Hepatocyte (in vitro differentiated cells): ENCODE results near the gene CSF3. TPM values are rescaled to one million over a fixed set of nuclear protein-coding genes. Genes with fewer than 3 reads are reported as not detected.

ENCODE experiments used
- DNase-seq: peaks from one replicate; pipeline ENCODE4 v3.0.0-alpha.2; 2016; ENCODE audit warnings: low spot score
- H2AFZ ChIP-seq: fragments of 200-600 bp; sonication (generic); 2 replicates; pipeline ENCODE4 v1.6.0; 2016; ENCODE audit warnings: antibody characterized with exemption, mild to moderate bottlenecking
- H3K27ac ChIP-seq: fragments of 200-600 bp; sonication (generic); 2 replicates; pipeline ENCODE4 v1.5.1; 2016; ENCODE audit warnings: mild to moderate bottlenecking
- H3K27me3 ChIP-seq: fragments of 200-600 bp; sonication (generic); 2 replicates; pipeline ENCODE4 v1.6.1; 2016
- H3K36me3 ChIP-seq: fragments of 200-600 bp; sonication (generic); replicated peaks from 2 replicates; pipeline ENCODE4 v1.5.1; 2016; ENCODE audit warnings: low read depth; ENCODE audit not compliant: insufficient read depth
- H3K4me1 ChIP-seq: fragments of 200-600 bp; sonication (generic); 2 replicates; pipeline ENCODE4 v1.5.1; 2016; ENCODE audit warnings: mild to moderate bottlenecking, moderate library complexity; ENCODE audit not compliant: insufficient read depth
- H3K4me2 ChIP-seq: fragments of 200-600 bp; sonication (generic); 2 replicates; pipeline ENCODE4 v1.6.0; 2016
- H3K4me3 ChIP-seq: fragments of 200-600 bp; sonication (generic); 2 replicates; pipeline ENCODE4 v1.5.1; 2016; ENCODE audit warnings: mild to moderate bottlenecking
- H3K79me2 ChIP-seq: fragments of 200-600 bp; sonication (generic); 2 replicates; pipeline ENCODE4 v1.6.0; 2017; ENCODE audit warnings: mild to moderate bottlenecking
- H3K9me2 ChIP-seq: fragments of 200-600 bp; sonication (generic); replicated peaks from 2 replicates; pipeline ENCODE4 v1.6.0; 2017; ENCODE audit warnings: mild to moderate bottlenecking; ENCODE audit not compliant: insufficient read depth
- H3K9me3 ChIP-seq: fragments of 200-600 bp; sonication (generic); 2 replicates; pipeline ENCODE4 v1.5.1; 2016; ENCODE audit warnings: low read depth, mild to moderate bottlenecking
- H4K20me1 ChIP-seq: fragments of 200-600 bp; sonication (generic); 2 replicates; pipeline ENCODE4 v1.6.0; 2016; ENCODE audit warnings: mild to moderate bottlenecking; ENCODE audit not compliant: insufficient read depth, poor library complexity, severe bottlenecking
- EZH2 ChIP-seq: fragments of 200-600 bp; sonication (generic); IDR thresholded peaks from 2 replicates; pipeline ENCODE4 v1.6.1; 2016; ENCODE audit warnings: antibody characterized with exemption, mild to moderate bottlenecking, borderline replicate concordance
- EZH2phosphoT487 ChIP-seq: fragments of 200-600 bp; sonication (generic); IDR thresholded peaks from one replicate; pipeline ENCODE4 v1.6.1; 2018; ENCODE audit warnings: antibody characterized with exemption, mild to moderate bottlenecking, low read depth, moderate library complexity; ENCODE audit not compliant: unreplicated experiment, severe bottlenecking
- WGBS: methylation state at CpG from one replicate; pipeline ENCODE4 v1.1.6; 2016; ENCODE audit warnings: low lambda C conversion rate; ENCODE audit errors: missing lambda C conversion rate; 5-methylcytosine and 5-hydroxymethylcytosine counted together
- polyA plus RNA-seq: library from polyadenylated mRNA; unstranded; fragments of >200 nt; fragmentation: Nextera tagmentation; extraction: Ambion mirVana; gene quantifications from 2 replicates; pipeline ENCODE4 v1.2.1, GENCODE V29; 2016
- total RNA-seq: library from RNA; depleted of rRNA; stranded (reverse); fragments of >200 nt; gene quantifications from 2 replicates; pipeline ENCODE4 v1.2.3, GENCODE V29; 2014
- TF ChIP-seq, protein P1 (sequence below): fragments of 200-600 bp; sonication (generic); IDR thresholded peaks from 2 replicates; pipeline ENCODE4 v1.5.1; 2016; ENCODE audit warnings: antibody characterized with exemption, mild to moderate bottlenecking; ENCODE audit not compliant: poor library complexity

The CSF3 gene
- total and polyA plus RNA-seq, 2 experiments from 2014 or later: 0.36 TPM; not detected in 1

DNA sequence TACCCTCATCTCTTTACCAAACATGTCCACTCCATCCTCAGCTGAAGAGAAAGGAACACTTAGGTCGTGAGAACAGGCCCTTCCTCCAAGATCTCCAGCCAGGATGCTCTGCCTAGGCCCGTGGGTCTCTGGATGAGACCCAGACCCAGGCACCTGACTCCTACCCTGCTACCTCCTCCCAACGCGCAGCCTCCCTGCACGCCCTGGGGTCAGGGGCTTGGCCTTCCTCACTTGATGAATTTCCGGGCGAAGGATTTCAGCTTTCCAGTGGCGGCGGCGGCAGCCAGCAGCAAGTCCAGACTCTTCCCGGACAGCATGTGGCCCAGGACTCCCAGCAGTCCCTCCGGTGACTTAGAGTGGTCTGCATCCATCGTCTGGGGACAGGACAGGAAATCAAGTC is 13.4 kb downstream of the CSF3 start:
- H2AFZ ChIP-seq: no peak overlapping the region
- H3K27ac ChIP-seq: no peak overlapping the region
- H3K9me2 ChIP-seq: no peaks in the 10 kb centered on the region
- no peaks in the 10 kb centered on the region for H3K27me3 ChIP-seq
- H3K9me3 ChIP-seq: no peaks in the 10 kb centered on the region
- 95% methylated on average over 13 of the region's 13 CpGs for WGBS
- H3K79me2 ChIP-seq: no peaks in the 10 kb centered on the region
- no peaks in the 10 kb centered on the region for H3K36me3 ChIP-seq
- TF ChIP-seq, protein P1, sequence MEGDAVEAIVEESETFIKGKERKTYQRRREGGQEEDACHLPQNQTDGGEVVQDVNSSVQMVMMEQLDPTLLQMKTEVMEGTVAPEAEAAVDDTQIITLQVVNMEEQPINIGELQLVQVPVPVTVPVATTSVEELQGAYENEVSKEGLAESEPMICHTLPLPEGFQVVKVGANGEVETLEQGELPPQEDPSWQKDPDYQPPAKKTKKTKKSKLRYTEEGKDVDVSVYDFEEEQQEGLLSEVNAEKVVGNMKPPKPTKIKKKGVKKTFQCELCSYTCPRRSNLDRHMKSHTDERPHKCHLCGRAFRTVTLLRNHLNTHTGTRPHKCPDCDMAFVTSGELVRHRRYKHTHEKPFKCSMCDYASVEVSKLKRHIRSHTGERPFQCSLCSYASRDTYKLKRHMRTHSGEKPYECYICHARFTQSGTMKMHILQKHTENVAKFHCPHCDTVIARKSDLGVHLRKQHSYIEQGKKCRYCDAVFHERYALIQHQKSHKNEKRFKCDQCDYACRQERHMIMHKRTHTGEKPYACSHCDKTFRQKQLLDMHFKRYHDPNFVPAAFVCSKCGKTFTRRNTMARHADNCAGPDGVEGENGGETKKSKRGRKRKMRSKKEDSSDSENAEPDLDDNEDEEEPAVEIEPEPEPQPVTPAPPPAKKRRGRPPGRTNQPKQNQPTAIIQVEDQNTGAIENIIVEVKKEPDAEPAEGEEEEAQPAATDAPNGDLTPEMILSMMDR: no peak
- TF ChIP-seq EZH2: no peak
- no peak for TF ChIP-seq EZH2phosphoT487
- H3K4me2 ChIP-seq: no peak overlapping the region
- H4K20me1 ChIP-seq: no peaks in the 10 kb centered on the region
- H3K4me3 ChIP-seq: no peak overlapping the region
- no peak for DNase-seq
- H3K4me1 ChIP-seq: no peaks in the 10 kb centered on the region

DNA sequence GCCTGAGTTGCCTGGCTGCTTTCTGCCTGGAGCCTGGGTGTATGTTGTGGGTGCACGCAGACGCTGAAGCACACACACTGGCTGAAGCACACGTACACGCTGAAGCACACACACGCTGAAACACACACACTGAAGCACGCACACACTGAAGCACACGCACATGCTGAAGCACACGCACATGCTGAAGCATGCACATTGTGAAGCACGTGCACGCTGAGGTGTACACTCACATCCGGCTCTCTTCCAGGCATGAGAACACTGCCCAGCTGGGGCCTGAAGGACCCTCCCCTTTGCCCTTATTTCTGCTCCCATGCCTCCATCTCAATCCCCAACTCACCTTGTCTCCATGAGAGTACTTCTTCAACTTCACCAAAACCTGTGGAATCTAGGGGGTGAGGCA is 16.5 kb downstream of the CSF3 start:
- no peaks in the 10 kb centered on the region for H3K9me3 ChIP-seq
- no peak overlapping the region for H2AFZ ChIP-seq
- no peaks in the 10 kb centered on the region for H3K79me2 ChIP-seq
- no peak overlapping the region for H3K4me2 ChIP-seq
- no peaks in the 10 kb centered on the region for H3K36me3 ChIP-seq
- H3K4me1 ChIP-seq: no peaks in the 10 kb centered on the region
- DNase-seq: no peak
- 96% methylated on average over 11 of the region's 11 CpGs for WGBS
- TF ChIP-seq, protein P1: no peak
- no peak for TF ChIP-seq EZH2
- no peak for TF ChIP-seq EZH2phosphoT487
- no peaks in the 10 kb centered on the region for H3K9me2 ChIP-seq
- no peaks in the 10 kb centered on the region for H3K27me3 ChIP-seq
- no peak overlapping the region for H3K4me3 ChIP-seq
- no peaks in the 10 kb centered on the region for H4K20me1 ChIP-seq
- H3K27ac ChIP-seq: no peak overlapping the region

DNA sequence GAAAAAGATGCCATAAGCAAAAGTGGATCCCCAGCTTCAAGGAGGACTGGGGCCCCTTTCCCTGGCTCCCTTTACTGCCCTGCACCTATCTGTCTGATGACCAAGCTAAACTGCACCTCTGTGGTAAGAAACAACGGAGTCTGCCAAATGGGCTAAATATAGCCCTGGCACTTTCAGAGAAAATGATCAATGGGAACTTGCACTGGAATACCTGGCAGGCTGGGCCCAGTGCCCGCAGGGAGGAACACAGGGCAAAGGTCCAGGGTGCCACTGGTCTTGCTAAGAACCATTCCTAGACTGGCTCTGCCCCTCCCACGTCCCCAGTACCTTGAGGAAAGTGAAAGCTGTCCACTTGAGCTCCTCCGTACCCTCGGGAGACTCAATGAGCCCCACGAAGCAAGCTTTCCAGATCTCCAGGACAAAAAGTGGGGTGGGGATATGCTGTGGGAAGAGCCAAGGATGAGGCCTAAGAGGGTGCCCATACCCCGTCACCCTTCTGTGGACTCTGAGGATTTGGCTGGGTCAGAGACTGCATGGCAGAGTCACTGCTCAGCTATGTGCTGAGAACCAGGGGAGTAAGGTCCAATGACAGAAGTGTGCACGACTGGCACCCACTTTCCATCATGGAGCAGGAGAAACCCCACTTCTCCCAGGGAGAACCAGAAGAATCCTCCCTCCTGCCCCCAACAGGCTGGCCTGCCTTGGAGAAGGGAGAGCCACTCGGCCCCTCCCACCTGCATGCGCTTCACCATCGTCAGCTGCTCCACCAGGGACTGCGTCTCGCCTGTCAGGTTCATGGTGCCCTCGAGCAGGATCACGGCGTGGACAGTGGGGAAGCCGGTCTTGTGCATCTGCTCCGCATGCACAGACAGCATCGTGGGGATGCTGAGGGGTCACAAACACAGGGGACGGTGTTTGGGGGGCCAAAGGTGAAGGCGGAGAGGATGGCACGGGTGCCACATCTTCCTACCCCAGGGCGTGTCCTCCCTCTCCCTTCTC is 17.4 kb downstream of the CSF3 start:
- no peak for DNase-seq
- Histone ChIP-seq H3K79me2 (no peaks in the 10 kb centered on the region), H2AFZ (no peak overlapping the region), H3K9me2 (no peaks in the 10 kb centered on the region), H3K9me3 (no peaks in the 10 kb centered on the region), H4K20me1 (no peaks in the 10 kb centered on the region), H3K4me1 (no peaks in the 10 kb centered on the region), H3K27me3 (no peaks in the 10 kb centered on the region), H3K27ac (no peak overlapping the region), H3K4me2 (no peak overlapping the region), H3K36me3 (no peaks in the 10 kb centered on the region), H3K4me3 (no peak overlapping the region)
- no peak for TF ChIP-seq EZH2
- TF ChIP-seq EZH2phosphoT487: no peak
- TF ChIP-seq, protein P1: no peak
- WGBS: 95% methylated on average over 23 of the region's 23 CpGs
